ENCODE data around the gene OR8D1. TPM values are rescaled to one million over a fixed set of nuclear protein-coding genes. Genes with fewer than 3 reads are reported as not detected.
"Not testable (repeated sequence)": the region's sequence is repeated elsewhere in the genome, so short reads cannot be mapped to it uniquely, and the experiment has no call there.

Gene OR8D1
- total RNA-seq, 4 donors from 2014 or later = not detected

DNA sequence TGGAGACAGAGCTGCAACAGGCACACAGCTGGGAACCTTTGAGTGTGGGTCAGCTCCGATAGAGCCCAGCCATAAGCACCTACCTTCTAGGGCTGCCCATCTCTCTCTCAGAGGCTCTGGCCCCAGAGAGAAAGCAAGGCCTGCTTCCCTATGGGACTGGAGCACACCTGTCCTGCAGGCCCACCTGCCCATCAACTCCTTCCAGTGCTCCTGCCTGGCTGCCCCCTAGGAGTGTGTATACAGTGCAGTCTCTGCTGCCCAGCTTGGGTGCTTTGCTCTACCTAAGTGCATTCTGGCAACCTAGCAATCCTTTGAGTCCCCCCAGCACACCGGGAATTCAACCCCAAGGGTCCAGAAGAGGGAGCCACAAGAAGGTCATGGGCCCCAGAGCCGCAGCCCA, 36.5 kb downstream of the OR8D1 start:
- H3K9me3 ChIP-seq = no peaks in the 10 kb centered on the region
- in situ Hi-C loops (cut with MboI; ENCODE audit: low sequenced_read_pairs in 4 of 4) = no loop called here
- H3K4me3 ChIP-seq = no peak overlapping the region
- DNase-seq (no peak), ATAC-seq (no peak)
- TF ChIP-seq, protein P1, sequence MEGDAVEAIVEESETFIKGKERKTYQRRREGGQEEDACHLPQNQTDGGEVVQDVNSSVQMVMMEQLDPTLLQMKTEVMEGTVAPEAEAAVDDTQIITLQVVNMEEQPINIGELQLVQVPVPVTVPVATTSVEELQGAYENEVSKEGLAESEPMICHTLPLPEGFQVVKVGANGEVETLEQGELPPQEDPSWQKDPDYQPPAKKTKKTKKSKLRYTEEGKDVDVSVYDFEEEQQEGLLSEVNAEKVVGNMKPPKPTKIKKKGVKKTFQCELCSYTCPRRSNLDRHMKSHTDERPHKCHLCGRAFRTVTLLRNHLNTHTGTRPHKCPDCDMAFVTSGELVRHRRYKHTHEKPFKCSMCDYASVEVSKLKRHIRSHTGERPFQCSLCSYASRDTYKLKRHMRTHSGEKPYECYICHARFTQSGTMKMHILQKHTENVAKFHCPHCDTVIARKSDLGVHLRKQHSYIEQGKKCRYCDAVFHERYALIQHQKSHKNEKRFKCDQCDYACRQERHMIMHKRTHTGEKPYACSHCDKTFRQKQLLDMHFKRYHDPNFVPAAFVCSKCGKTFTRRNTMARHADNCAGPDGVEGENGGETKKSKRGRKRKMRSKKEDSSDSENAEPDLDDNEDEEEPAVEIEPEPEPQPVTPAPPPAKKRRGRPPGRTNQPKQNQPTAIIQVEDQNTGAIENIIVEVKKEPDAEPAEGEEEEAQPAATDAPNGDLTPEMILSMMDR (IDR thresholded peaks at IDR 0.05 in 4 of 5, conservative IDR thresholded peaks at IDR 0.05 in 1 of 5) = no peak
- TF ChIP-seq POLR2A (IDR thresholded peaks at IDR 0.05) = no peak
- intact Hi-C loops (cut with DNase I; ENCODE audit: low total_unique reads) = no loop called here
- no peaks in the 10 kb centered on the region for H3K36me3 ChIP-seq
- H3K4me1 ChIP-seq = no peaks in the 10 kb centered on the region
- H3K27me3 ChIP-seq = no peaks in the 10 kb centered on the region
- no peak overlapping the region for H3K27ac ChIP-seq

- intact Hi-C loops (cut with DNase I; ENCODE audit: low total_unique reads) = no loop called here
- DNase-seq = no peak
- Histone ChIP-seq H3K4me1 (no peaks in the 10 kb centered on the region), H3K4me3 (no peak overlapping the region), H3K9me3 (no peaks in the 10 kb centered on the region), H3K27ac (no peak overlapping the region), H3K27me3 (no peaks in the 10 kb centered on the region), H3K36me3 (no peaks in the 10 kb centered on the region)
- no peak for TF ChIP-seq POLR2A (IDR thresholded peaks at IDR 0.05)
- TF ChIP-seq, protein P1 (IDR thresholded peaks at IDR 0.05 in 4 of 5, conservative IDR thresholded peaks at IDR 0.05 in 1 of 5) = no peak
- ATAC-seq = no peak
- in situ Hi-C loops (cut with MboI; ENCODE audit: low sequenced_read_pairs in 4 of 4) = no loop called here
Measured at GRCh38 chr11:124276081-124276480, 37.7 kb downstream of the OR8D1 start.

- ATAC-seq = no peak
- TF ChIP-seq POLR2A (IDR thresholded peaks at IDR 0.05) = no peak
- TF ChIP-seq, protein P1 (IDR thresholded peaks at IDR 0.05 in 4 of 5, conservative IDR thresholded peaks at IDR 0.05 in 1 of 5) = no peak
- Histone ChIP-seq H3K9me3 (no peaks in the 10 kb centered on the region), H3K27ac (no peak overlapping the region), H3K4me1 (no peaks in the 10 kb centered on the region), H3K4me3 (no peak overlapping the region), H3K36me3 (no peaks in the 10 kb centered on the region), H3K27me3 (no peaks in the 10 kb centered on the region)
- no peak for DNase-seq
- in situ Hi-C loops (cut with MboI; ENCODE audit: low sequenced_read_pairs in 4 of 4) (no loop called here), intact Hi-C loops (cut with DNase I; ENCODE audit: low total_unique reads) (no loop called here)
Measured at GRCh38 chr11:124274000-124274399, 39.7 kb downstream of the OR8D1 start.

DNA sequence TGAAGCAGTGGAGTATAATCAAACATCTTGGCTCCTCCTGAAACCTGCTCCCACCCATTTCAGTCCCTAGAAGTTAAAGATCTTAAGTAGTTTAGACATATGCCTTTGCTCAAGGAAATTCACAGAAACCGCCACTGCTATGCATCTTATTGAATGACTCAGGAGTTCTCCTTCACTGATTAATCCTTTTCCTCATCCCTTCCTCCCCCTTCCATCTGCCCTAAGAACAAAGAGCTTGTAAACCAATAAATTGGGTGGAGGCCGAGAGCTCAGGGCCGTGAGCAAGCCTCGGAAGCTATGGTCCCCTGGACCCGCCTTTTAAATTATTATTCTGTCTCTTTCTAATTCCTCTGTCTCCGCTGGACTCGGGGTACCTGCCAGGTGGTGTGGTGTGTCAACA, 42.9 kb downstream of the OR8D1 start:
- H3K9me3 ChIP-seq; DNase-seq; H3K4me1 ChIP-seq; H3K36me3 ChIP-seq; intact Hi-C loops (cut with DNase I; ENCODE audit: low total_unique reads); in situ Hi-C loops (cut with MboI; ENCODE audit: low sequenced_read_pairs in 4 of 4); H3K4me3 ChIP-seq; H3K27ac ChIP-seq; ATAC-seq; H3K27me3 ChIP-seq: not testable (repeated sequence)

DNA sequence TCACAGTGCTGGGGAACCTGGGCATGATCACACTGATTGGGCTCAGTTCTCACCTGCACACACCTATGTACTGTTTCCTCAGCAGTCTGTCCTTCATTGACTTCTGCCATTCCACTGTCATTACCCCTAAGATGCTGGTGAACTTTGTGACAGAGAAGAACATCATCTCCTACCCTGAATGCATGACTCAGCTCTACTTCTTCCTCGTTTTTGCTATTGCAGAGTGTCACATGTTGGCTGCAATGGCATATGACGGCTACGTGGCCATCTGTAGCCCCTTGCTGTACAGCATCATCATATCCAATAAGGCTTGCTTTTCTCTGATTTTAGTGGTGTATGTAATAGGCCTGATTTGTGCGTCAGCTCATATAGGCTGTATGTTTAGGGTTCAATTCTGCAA, 48.7 kb downstream of the OR8D1 start:
- H3K4me1 ChIP-seq; H3K27me3 ChIP-seq; H3K27ac ChIP-seq; ATAC-seq; H3K4me3 ChIP-seq; H3K9me3 ChIP-seq; H3K36me3 ChIP-seq; DNase-seq; intact Hi-C loops (cut with DNase I; ENCODE audit: low total_unique reads): not testable (repeated sequence)
- in situ Hi-C loops (cut with MboI; ENCODE audit: low sequenced_read_pairs in 4 of 4) = loop anchor here in 1 of 4 donors (10.0 kb wide), 1 partner anchor 60 kb away; no protein-coding TSS in a partner anchor

DNA sequence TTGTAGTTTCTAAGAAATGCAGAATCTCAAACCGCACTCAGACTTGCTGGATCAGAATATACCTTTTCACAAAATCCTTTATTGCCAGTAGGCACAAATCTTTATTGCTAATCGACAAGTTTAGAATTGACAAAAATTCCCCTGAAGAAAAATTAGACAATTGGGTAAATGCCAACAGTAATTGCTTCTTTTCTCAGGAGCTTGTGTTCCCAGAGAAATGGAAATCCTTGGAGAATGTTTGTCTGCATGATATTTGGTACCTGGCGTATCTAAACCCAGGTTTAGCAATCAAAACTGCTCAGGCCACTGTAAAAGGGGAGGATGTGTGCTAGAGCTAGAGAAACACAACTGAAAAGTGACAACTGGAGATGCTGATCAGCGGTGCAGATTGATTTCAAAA, 57.7 kb downstream of the OR8D1 start, which contains the start of gene OR8G5:
Gene OR8G5, plus strand, starts transcription at position 301 of the 400 bp plus-strand sequence. CDS start 8,556 bp downstream, outside the sequence.
- Histone ChIP-seq H3K27ac (no peak within 1 kb of the TSS), H3K36me3 (no peaks in the 10 kb centered on the region), H3K4me1 (no peaks in the 10 kb centered on the region), H3K9me3 (no peaks in the 10 kb centered on the region), H3K27me3 (no peaks in the 10 kb centered on the region), H3K4me3 (no peak within 1 kb of the TSS)
- TF ChIP-seq, protein P1 (IDR thresholded peaks at IDR 0.05 in 4 of 5, conservative IDR thresholded peaks at IDR 0.05 in 1 of 5) = no peak
- no peak for ATAC-seq
- intact Hi-C loops (cut with DNase I; ENCODE audit: low total_unique reads) = no loop called here
- in situ Hi-C loops (cut with MboI; ENCODE audit: low sequenced_read_pairs in 4 of 4) = no loop called here
- no peak for DNase-seq
